NCI-H82 treated with DMSO at 0.1 percent for 48 hours (cell line): ENCODE data around the gene DARS2.

Source experiments
- DNase-seq: peaks from one replicate; lab custom pipeline; 2025; ENCODE audit not compliant: unreplicated experiment; lab: John Stamatoyannopoulos, UW

The DARS2 gene

GRCh38 chr1:173886746-173887611 is 62.5 kb downstream of the DARS2 start:
- no peak for DNase-seq

- no peak for DNase-seq
Observed at GRCh38 chr1:173887627-173888026, 63.2 kb downstream of the DARS2 start.

GRCh38 chr1:173888749-173889148 is 64.3 kb downstream of the DARS2 start:
- DNase-seq = no peak

GRCh38 chr1:173889885-173890284 is 65.4 kb downstream of the DARS2 start:
- DNase-seq = no peak

GRCh38 chr1:173893611-173894010 is 69.1 kb downstream of the DARS2 start:
- no peak for DNase-seq

- DNase-seq = no peak
Observed at GRCh38 chr1:173894189-173894588, 69.7 kb downstream of the DARS2 start.

GRCh38 chr1:173900427-173900826 is 76.0 kb downstream of the DARS2 start:
- no peak for DNase-seq

- DNase-seq = no peak
Observed at GRCh38 chr1:173900992-173901391, 76.5 kb downstream of the DARS2 start.

GRCh38 chr1:173903827-173904531 is 79.5 kb downstream of the DARS2 start:
- DNase-seq = no peak
